GM12875 (cell line): ENCODE data around the gene CBARP.

Source experiments
- H3K4me3 ChIP-seq: one replicate; pipeline ENCODE4 v1.5.1; 2011; ENCODE audit warnings: low read depth, low read length, control low read depth
- CTCF ChIP-seq: IDR thresholded peaks from 2 replicates; pipeline ENCODE4 v1.5.1; 2011; ENCODE audit warnings: low read depth, mild to moderate bottlenecking, control low read depth, inconsistent platforms, low read length, moderate library complexity, borderline replicate concordance; ENCODE audit not compliant: insufficient read depth

The CBARP gene

GRCh38 chr19:1244693-1245451 lies 7.1 kb upstream of the CBARP start:
- no peak overlapping the region for H3K4me3 ChIP-seq
- TF ChIP-seq CTCF = no peak

- H3K4me3 ChIP-seq = no peak overlapping the region
- peak; percentile 96 for TF ChIP-seq CTCF
These were observed 6.2 kb upstream of the CBARP start for GRCh38 chr19:1243768-1244692.

GRCh38 chr19:1241417-1242095 lies 3.8 kb upstream of the CBARP start, which contains the start of gene ATP5F1D:
TSS of gene ATP5F1D (plus strand) at chr19:1241751. CDS start at chr19:1241851, 100 bp downstream.
- peak within 1 kb of the TSS; percentile 80 for H3K4me3 ChIP-seq
- TF ChIP-seq CTCF = no peak

GRCh38 chr19:1240925-1241324 lies 3.1 kb upstream of the CBARP start:
- no peak for TF ChIP-seq CTCF
- H3K4me3 ChIP-seq = no peak overlapping the region

- peak; percentile 97 for TF ChIP-seq CTCF
- no peak overlapping the region for H3K4me3 ChIP-seq
These were observed 2.3 kb upstream of the CBARP start for GRCh38 chr19:1239796-1240737.

GRCh38 chr19:1239420-1239795 lies 1.6 kb upstream of the CBARP start:
- no peak overlapping the region for H3K4me3 ChIP-seq
- no peak for TF ChIP-seq CTCF
